GM21381 (cell line): Measurements from ENCODE around the gene CASP1.

Experiments
- ATAC-seq: cut with Tn5 transposase; IDR thresholded peaks from one replicate; pipeline ENCODE4 v1.9.1; 2021; ENCODE audit warnings: mild to moderate bottlenecking, moderate library complexity; ENCODE audit not compliant: unreplicated experiment

Gene CASP1

GRCh38 chr11:104995001-104995408 lies 39.9 kb downstream of the CASP1 start:
- ATAC-seq, result no peak

DNA sequence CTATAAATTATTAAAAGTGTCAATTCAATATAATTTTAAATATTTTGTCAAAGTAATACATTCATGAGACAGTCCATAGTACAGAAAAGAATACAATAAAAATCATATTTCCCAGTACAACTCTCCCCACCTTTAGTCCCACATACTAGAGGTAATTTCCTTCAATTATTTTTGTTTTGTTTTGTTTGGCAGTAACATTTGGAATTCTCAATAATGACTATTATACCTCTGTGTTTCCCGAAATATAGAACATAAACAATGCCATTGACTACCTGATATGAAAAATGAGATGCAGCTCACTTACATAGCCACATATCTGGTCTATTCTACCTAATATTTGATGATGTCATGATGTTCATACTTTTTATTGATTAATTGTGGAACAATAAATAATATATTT lies 42.2 kb downstream of the CASP1 start:
- no peak for ATAC-seq

- no peak for ATAC-seq
Observed at GRCh38 chr11:104991994-104992393, 43.0 kb downstream of the CASP1 start.

GRCh38 chr11:104984808-104985207 lies 50.1 kb downstream of the CASP1 start:
- no peak for ATAC-seq

DNA sequence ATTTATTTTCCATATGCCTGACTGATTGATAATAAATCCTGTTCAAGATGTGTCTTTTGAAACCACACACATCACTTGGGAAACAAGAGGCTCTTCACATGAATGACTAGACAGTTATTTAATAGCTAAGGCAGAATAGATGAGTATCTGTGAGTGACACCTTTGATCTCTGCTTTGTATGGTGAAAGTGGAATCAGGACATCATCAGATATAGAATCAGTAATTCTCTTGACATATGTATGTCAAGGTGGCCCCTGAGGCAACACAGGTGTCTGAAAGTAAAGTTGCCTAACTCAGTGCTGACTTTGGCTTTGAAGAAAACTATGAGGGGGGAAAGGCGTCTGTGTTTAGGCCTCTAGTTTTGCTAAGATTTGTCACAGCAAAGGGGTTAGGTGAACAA lies 55.1 kb downstream of the CASP1 start:
- ATAC-seq, result no peak
